ENCODE data around the gene B4GALT3.

B4GALT3 gene

GRCh38 chr1:161159087-161159912, 18.0 kb downstream of the B4GALT3 start, which contains the start of gene USP21:
Gene USP21, plus strand, starts transcription at chr1:161159500. Its CDS starts 1,141 bp downstream, at chr1:161160641.
- H3K36me3 ChIP-seq (ENCODE audit: control insufficient read depth in 1 of 2, insufficient read depth in 2 of 2, low read length in 2 of 2) = peaks cover 34 to 46% of the 10 kb centered on the region in 2 donors
- no peaks in the 10 kb centered on the region for H3K9me3 ChIP-seq (ENCODE audit: control insufficient read depth in 1 of 2, low read length in 2 of 2)
- H3K4me3 ChIP-seq (ENCODE audit: low read depth in 1 of 2, low read length in 2 of 2) = peak within 1 kb of the TSS; percentile 90 to 91
- H3K4me1 ChIP-seq (ENCODE audit: control insufficient read depth in 1 of 2, insufficient read depth in 2 of 2, low read length in 2 of 2) = peaks cover 0 to 42% of the 10 kb centered on the region in 2 donors
- peak within 1 kb of the TSS; percentile 78 for H3K27ac ChIP-seq (ENCODE audit: low read length)
- no peaks in the 10 kb centered on the region for H3K27me3 ChIP-seq (ENCODE audit: low read depth, low read length)

DNA sequence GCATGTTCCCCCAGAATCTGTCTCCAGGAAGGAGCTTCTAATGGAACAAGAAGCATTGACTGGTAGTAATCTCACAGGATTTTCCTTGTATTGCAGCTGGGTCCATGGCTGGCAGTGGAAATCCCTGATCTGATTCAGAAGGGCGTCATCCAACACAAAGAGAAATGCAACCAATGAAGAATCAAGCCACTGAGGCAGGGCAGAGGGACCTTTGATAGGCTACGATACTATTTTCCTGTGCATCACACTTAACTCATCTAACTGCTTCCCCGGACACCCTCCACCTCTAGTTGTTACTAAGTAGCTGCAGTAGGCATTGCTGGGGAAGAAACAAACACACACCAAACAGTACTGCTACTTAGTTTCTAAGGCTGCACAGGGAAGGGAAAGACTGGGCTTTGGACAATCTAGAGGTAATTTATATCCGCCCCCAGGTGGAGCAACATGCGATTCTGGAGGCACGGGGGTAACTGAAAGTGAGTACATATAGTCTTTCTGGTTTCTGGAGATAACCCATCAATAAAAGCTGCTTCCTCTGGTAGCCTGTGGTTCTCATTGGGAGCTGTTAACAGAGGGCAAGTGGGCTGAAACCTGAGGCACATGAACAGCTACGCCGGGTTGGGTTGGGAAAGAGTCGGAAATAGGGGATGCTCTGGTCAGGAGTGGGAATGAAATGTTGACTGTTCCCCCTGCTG, 18.8 kb downstream of the B4GALT3 start:
- peak overlapping the region; percentile 78 for H3K27ac ChIP-seq (ENCODE audit: low read length)
- peaks cover 0 to 42% of the 10 kb centered on the region in 2 donors for H3K4me1 ChIP-seq (ENCODE audit: control insufficient read depth in 1 of 2, insufficient read depth in 2 of 2, low read length in 2 of 2)
- no peaks in the 10 kb centered on the region for H3K9me3 ChIP-seq (ENCODE audit: control insufficient read depth in 1 of 2, low read length in 2 of 2)
- H3K36me3 ChIP-seq (ENCODE audit: control insufficient read depth in 1 of 2, insufficient read depth in 2 of 2, low read length in 2 of 2) = peaks cover 34 to 45% of the 10 kb centered on the region in 2 donors
- no peaks in the 10 kb centered on the region for H3K27me3 ChIP-seq (ENCODE audit: low read depth, low read length)
- peak overlapping the region; percentile 90 to 91 for H3K4me3 ChIP-seq (ENCODE audit: low read depth in 1 of 2, low read length in 2 of 2)

DNA sequence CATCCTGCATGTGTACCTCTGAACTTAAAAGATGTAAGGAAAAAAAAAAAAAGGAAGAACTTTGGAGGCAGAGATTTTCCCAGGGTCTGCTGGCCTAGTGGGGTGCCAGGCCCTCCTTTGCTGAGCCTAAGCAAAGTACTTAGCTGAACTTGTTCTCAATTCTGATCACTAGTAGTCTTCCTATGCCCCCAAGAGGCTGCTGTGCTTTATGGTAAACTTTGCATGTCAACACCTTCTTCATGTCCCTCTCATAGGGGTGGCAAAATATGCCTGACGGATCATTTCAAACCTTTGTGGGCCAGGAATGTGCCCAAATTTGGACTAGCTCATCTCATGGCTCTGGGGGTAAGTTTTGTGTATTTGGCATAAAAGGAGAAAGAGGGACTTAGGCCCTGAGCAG, 19.4 kb downstream of the B4GALT3 start:
- Histone ChIP-seq H3K4me3 (ENCODE audit: low read depth in 1 of 2, low read length in 2 of 2) (no peak overlapping the region), H3K27me3 (ENCODE audit: low read depth, low read length) (no peaks in the 10 kb centered on the region), H3K4me1 (ENCODE audit: control insufficient read depth in 1 of 2, insufficient read depth in 2 of 2, low read length in 2 of 2) (peaks cover 0 to 45% of the 10 kb centered on the region in 2 donors), H3K27ac (ENCODE audit: low read length) (no peak overlapping the region), H3K9me3 (ENCODE audit: control insufficient read depth in 1 of 2, low read length in 2 of 2) (no peaks in the 10 kb centered on the region), H3K36me3 (ENCODE audit: control insufficient read depth in 1 of 2, insufficient read depth in 2 of 2, low read length in 2 of 2) (peaks cover 28 to 39% of the 10 kb centered on the region in 2 donors)

DNA sequence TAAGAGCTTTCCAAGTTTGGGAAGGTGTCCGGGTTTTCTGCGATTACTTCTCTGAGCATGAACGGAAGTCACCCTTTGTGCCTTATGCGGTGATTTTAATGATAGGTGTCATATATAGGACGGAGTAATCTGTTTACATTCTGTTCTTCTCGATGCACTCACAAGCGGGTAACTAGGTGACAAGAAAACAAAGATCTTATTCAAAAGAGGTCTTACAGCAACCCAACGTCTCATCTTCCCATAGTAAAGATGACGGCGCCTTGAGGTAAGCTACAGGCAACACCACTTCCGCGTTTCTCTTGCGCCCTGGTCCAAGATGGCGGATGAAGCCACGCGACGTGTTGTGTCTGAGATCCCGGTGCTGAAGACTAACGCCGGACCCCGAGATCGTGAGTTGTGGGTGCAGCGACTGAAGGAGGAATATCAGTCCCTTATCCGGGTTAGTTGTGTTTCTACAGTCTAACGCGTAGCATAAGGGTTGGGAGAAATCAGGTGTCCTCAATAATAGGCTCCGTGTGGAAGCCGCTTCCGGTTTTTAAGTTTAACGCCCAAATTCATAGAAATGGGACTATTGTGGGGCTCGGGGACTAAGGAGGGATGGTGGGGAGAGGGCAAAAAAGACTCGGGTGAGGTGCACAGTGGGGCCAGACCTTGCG, 23.5 kb downstream of the B4GALT3 start, which contains the start of gene UFC1:
TSS of gene UFC1 (plus strand) at position 297 of the 656 bp plus-strand sequence. CDS start at position 317, 20 bp downstream.
- Histone ChIP-seq H3K27me3 (ENCODE audit: low read depth, low read length) (no peaks in the 10 kb centered on the region), H3K4me3 (ENCODE audit: low read depth in 1 of 2, low read length in 2 of 2) (peak within 1 kb of the TSS; percentile 75 to 99), H3K27ac (ENCODE audit: low read length) (peak within 1 kb of the TSS; percentile 99), H3K4me1 (ENCODE audit: control insufficient read depth in 1 of 2, insufficient read depth in 2 of 2, low read length in 2 of 2) (peaks cover 0 to 17% of the 10 kb centered on the region in 2 donors), H3K9me3 (ENCODE audit: control insufficient read depth in 1 of 2, low read length in 2 of 2) (no peaks in the 10 kb centered on the region), H3K36me3 (ENCODE audit: control insufficient read depth in 1 of 2, insufficient read depth in 2 of 2, low read length in 2 of 2) (peaks cover 10 to 22% of the 10 kb centered on the region in 2 donors)

- peak overlapping the region; percentile 99 for H3K27ac ChIP-seq (ENCODE audit: low read length)
Measured at GRCh38 chr1:161153176-161153575, 24.1 kb downstream of the B4GALT3 start.

GRCh38 chr1:161145832-161146231, 31.5 kb downstream of the B4GALT3 start:
- Histone ChIP-seq H3K36me3 (ENCODE audit: control insufficient read depth in 1 of 2, insufficient read depth in 2 of 2, low read length in 2 of 2) (no peaks in the 10 kb centered on the region), H3K4me3 (ENCODE audit: low read depth in 1 of 2, low read length in 2 of 2) (no peak overlapping the region), H3K27me3 (ENCODE audit: low read depth, low read length) (no peaks in the 10 kb centered on the region), H3K4me1 (ENCODE audit: control insufficient read depth in 1 of 2, insufficient read depth in 2 of 2, low read length in 2 of 2) (no peaks in the 10 kb centered on the region), H3K9me3 (ENCODE audit: control insufficient read depth in 1 of 2, low read length in 2 of 2) (no peaks in the 10 kb centered on the region), H3K27ac (ENCODE audit: low read length) (no peak overlapping the region)

More at GRCh38 chr1:161153176-161153575, 24.1 kb downstream of the B4GALT3 start:
- Histone ChIP-seq H3K4me1 (ENCODE audit: control insufficient read depth in 1 of 2, insufficient read depth in 2 of 2, low read length in 2 of 2) (peaks cover 0 to 14% of the 10 kb centered on the region in 2 donors), H3K4me3 (ENCODE audit: low read depth in 1 of 2, low read length in 2 of 2) (peak overlapping the region; percentile 75 to 99), H3K9me3 (ENCODE audit: control insufficient read depth in 1 of 2, low read length in 2 of 2) (no peaks in the 10 kb centered on the region), H3K36me3 (ENCODE audit: control insufficient read depth in 1 of 2, insufficient read depth in 2 of 2, low read length in 2 of 2) (peaks cover 10 to 18% of the 10 kb centered on the region in 2 donors), H3K27me3 (ENCODE audit: low read depth, low read length) (no peaks in the 10 kb centered on the region)

DNA sequence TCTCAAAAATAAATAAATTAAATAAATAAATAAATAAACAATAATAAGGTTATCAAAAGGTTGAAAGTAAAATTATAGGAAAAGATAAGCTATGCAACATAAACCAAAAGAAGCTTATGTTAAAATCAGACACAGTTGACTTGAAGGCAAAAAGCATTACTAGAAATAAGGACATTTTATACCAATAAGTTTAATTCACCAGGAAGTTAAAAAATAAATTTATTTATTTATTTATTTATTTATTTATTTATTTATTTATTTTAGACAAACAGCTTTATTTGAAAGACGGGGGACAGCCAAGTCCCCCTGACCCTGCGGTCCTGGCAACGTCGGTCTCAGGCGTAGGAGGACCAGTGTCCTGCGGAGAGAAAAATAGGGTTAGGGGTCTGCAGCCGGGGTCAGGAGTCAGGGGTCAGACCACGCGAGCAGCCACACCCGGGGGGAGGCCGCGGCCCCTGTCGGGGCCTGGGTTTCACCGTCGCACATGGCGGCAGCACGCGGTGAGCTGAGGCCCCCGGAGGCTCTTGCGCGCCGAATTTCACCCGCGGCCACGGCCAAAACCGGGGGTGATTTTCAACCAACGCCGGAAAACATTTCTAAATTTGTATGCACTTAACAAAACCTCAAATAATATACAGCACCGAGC, 36.4 kb downstream of the B4GALT3 start:
- Histone ChIP-seq H3K4me1 (ENCODE audit: control insufficient read depth in 1 of 2, insufficient read depth in 2 of 2, low read length in 2 of 2) (peaks cover 0 to 13% of the 10 kb centered on the region in 2 donors), H3K4me3 (ENCODE audit: low read depth in 1 of 2, low read length in 2 of 2) (no peak overlapping the region), H3K9me3 (ENCODE audit: control insufficient read depth in 1 of 2, low read length in 2 of 2) (no peaks in the 10 kb centered on the region), H3K27me3 (ENCODE audit: low read depth, low read length) (no peaks in the 10 kb centered on the region), H3K36me3 (ENCODE audit: control insufficient read depth in 1 of 2, insufficient read depth in 2 of 2, low read length in 2 of 2) (no peaks in the 10 kb centered on the region), H3K27ac (ENCODE audit: low read length) (no peak overlapping the region)

DNA sequence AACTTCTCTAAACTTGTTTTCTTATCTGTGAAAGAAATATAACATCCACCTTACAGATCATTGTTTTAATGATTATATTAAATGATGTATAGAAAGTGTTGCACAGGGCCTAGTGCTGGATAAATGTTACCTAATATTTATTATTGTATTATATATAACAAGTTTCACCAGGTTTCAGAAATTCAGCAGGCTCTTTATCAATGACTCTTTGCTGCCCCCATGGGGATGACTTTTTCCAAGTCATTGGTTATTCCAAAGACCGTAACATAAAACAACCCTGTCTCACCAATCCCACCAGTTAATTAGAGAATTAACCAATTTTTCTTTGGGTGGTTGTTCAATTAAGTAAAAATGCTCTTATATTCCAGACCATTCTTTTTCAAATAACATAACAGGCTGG, 37.5 kb downstream of the B4GALT3 start:
- Histone ChIP-seq H3K4me1 (ENCODE audit: control insufficient read depth in 1 of 2, insufficient read depth in 2 of 2, low read length in 2 of 2) (peaks cover 0 to 15% of the 10 kb centered on the region in 2 donors), H3K27me3 (ENCODE audit: low read depth, low read length) (no peaks in the 10 kb centered on the region), H3K9me3 (ENCODE audit: control insufficient read depth in 1 of 2, low read length in 2 of 2) (no peaks in the 10 kb centered on the region)

DNA sequence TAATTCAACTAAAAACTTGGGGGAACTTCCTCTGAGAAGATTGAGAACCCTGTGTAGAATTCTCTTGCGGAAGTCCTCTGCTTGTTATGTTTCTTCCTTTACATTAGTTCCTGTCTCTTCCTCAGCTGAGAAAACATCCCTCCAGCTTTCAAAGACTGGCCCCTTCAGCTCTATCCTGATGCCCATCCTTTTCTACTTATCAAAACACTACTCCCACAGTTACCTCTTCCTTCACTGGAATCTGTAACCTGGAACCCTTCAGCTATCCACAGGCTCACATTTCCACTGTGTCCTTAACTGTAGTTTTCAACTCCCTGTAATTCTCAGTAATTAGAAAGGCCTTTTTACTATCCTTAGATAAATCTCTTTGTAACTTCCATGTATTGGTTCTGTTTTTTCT, 38.9 kb downstream of the B4GALT3 start:
- H3K9me3 ChIP-seq (ENCODE audit: control insufficient read depth in 1 of 2, low read length in 2 of 2) = no peaks in the 10 kb centered on the region
- H3K4me3 ChIP-seq (ENCODE audit: low read depth in 1 of 2, low read length in 2 of 2) = no peak overlapping the region
- no peak overlapping the region for H3K27ac ChIP-seq (ENCODE audit: low read length)
- H3K4me1 ChIP-seq (ENCODE audit: control insufficient read depth in 1 of 2, insufficient read depth in 2 of 2, low read length in 2 of 2) = peaks cover 0 to 24% of the 10 kb centered on the region in 2 donors
- no peaks in the 10 kb centered on the region for H3K27me3 ChIP-seq (ENCODE audit: low read depth, low read length)
- no peaks in the 10 kb centered on the region for H3K36me3 ChIP-seq (ENCODE audit: control insufficient read depth in 1 of 2, insufficient read depth in 2 of 2, low read length in 2 of 2)

More for the DNA sequence above, 37.5 kb downstream of the B4GALT3 start:
- no peaks in the 10 kb centered on the region for H3K36me3 ChIP-seq (ENCODE audit: control insufficient read depth in 1 of 2, insufficient read depth in 2 of 2, low read length in 2 of 2)
- no peak overlapping the region for H3K4me3 ChIP-seq (ENCODE audit: low read depth in 1 of 2, low read length in 2 of 2)
- no peak overlapping the region for H3K27ac ChIP-seq (ENCODE audit: low read length)

GRCh38 chr1:161137881-161138280, 39.4 kb downstream of the B4GALT3 start:
- Histone ChIP-seq H3K9me3 (ENCODE audit: control insufficient read depth in 1 of 2, low read length in 2 of 2) (no peaks in the 10 kb centered on the region), H3K36me3 (ENCODE audit: control insufficient read depth in 1 of 2, insufficient read depth in 2 of 2, low read length in 2 of 2) (no peaks in the 10 kb centered on the region), H3K27me3 (ENCODE audit: low read depth, low read length) (no peaks in the 10 kb centered on the region), H3K4me3 (ENCODE audit: low read depth in 1 of 2, low read length in 2 of 2) (no peak overlapping the region), H3K4me1 (ENCODE audit: control insufficient read depth in 1 of 2, insufficient read depth in 2 of 2, low read length in 2 of 2) (peaks cover 0 to 26% of the 10 kb centered on the region in 2 donors), H3K27ac (ENCODE audit: low read length) (no peak overlapping the region)
